Esophagus muscularis mucosa (tissue), 4 donors: ENCODE data around the gene CACNA1E. TPM values are rescaled to one million over a fixed set of nuclear protein-coding genes. Genes with fewer than 3 reads are reported as not detected.

Source experiments
- DNase-seq: peaks from one replicate; pipeline ENCODE4 v3.0.0-alpha.2; 2017; ENCODE audit errors: extremely low spot score
- H3K27ac ChIP-seq, 4 donors: fragments of 200-600 bp; sonication (generic); replicated peaks in 1 of 4; 1 replicate in 3 of 4; 2 replicates in 1 of 4; pipeline ENCODE4 v1.5.1; 2016 to 2019; ENCODE audit warnings: mild to moderate bottlenecking in 1 of 4
- H3K27me3 ChIP-seq, 4 donors: fragments of 200-600 bp; sonication (generic); one replicate each; pipeline versions ENCODE4 v1.5.1 to v1.6.0; 2016 to 2019
- H3K36me3 ChIP-seq, 4 donors: fragments of 200-600 bp; sonication (generic); one replicate each; pipeline ENCODE4 v1.5.1; 2016 to 2019
- H3K4me1 ChIP-seq, 4 donors: fragments of 200-600 bp; sonication (generic); one replicate each; pipeline ENCODE4 v1.5.1; 2016 to 2019
- H3K4me3 ChIP-seq, 4 donors: fragments of 200-600 bp; sonication (generic); 1 replicate in 2 of 4; 2 replicates in 2 of 4; pipeline ENCODE4 v1.5.1; 2016 to 2019; ENCODE audit warnings: mild to moderate bottlenecking in 4 of 4, moderate library complexity in 1 of 4
- H3K9me3 ChIP-seq, 4 donors: fragments of 200-600 bp; sonication (generic); 1 replicate in 3 of 4; 2 replicates in 1 of 4; pipeline ENCODE4 v1.5.1; 2016 to 2019
- EP300 ChIP-seq: sonication (generic); formaldehyde crosslinking; IDR thresholded peaks from one replicate; pipeline ENCODE4 v1.6.1; 2017; ENCODE audit warnings: antibody characterized with exemption
- POLR2A ChIP-seq: fragments of 450-650 bp; IDR thresholded peaks from one replicate; pipeline ENCODE4 v1.6.1; 2017; ENCODE audit warnings: antibody characterized with exemption, moderate library complexity, mild to moderate bottlenecking, low read depth
- POLR2AphosphoS5 ChIP-seq, 2 donors: sonication (generic); formaldehyde crosslinking; IDR thresholded peaks; one replicate each; pipeline ENCODE4 v1.6.1; 2017; ENCODE audit warnings: antibody characterized with exemption in 2 of 2
- WGBS: methylation state at CpG from one replicate; pipeline ENCODE4 v1.1.5; 2018; 5-methylcytosine and 5-hydroxymethylcytosine counted together
- intact Hi-C: fragments of 100-400 bp; cut with DNase I; formaldehyde crosslinking; loops from one replicate; pipeline ENCODE4 v1.15.1; 2023
- total RNA-seq, 4 donors: library from RNA; depleted of rRNA; stranded (reverse); fragments of >200 nt; gene quantifications; one replicate each; pipeline versions ENCODE4 v1.1.0 to v1.2.1, GENCODE V29; 2016
- TF ChIP-seq, protein P1 (sequence below), 3 experiments: fragments of 200-600 bp in 2 of 3; fragments of 450-650 bp in 1 of 3; sonication (generic) in 2 of 3; IDR thresholded peaks; one replicate each; pipeline ENCODE4 v1.5.1; 2017 to 2019; ENCODE audit warnings: antibody characterized with exemption in 3 of 3, mild to moderate bottlenecking in 2 of 3, moderate library complexity in 1 of 3

Gene CACNA1E
- total RNA-seq, 4 donors from 2014 or later, result under 0.01 to 0.66 (median 0.25) TPM

DNA sequence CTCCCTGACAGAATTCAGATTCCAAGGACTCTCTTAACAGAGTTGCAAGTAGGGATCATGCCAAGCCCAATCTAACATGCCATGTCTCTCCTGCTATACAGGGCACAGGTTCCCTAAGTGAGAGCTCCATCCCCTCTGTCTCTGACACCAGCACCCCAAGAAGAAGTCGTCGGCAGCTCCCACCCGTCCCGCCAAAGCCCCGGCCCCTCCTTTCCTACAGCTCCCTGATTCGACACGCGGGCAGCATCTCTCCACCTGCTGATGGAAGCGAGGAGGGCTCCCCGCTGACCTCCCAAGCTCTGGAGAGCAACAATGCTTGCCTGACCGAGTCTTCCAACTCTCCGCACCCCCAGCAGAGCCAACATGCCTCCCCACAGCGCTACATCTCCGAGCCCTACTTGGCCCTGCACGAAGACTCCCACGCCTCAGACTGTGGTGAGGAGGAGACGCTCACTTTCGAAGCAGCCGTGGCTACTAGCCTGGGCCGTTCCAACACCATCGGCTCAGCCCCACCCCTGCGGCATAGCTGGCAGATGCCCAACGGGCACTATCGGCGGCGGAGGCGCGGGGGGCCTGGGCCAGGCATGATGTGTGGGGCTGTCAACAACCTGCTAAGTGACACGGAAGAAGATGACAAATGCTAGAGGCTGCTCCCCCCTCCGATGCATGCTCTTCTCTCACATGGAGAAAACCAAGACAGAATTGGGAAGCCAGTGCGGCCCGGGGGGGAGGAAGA, 315.0 kb downstream of the CACNA1E start:
- WGBS, result 87% methylated on average over 31 of the region's 32 CpGs
- TF ChIP-seq EP300, result no peak
- no peak for TF ChIP-seq POLR2AphosphoS5 (IDR thresholded peaks at IDR 0.05)
- TF ChIP-seq POLR2A, result no peak
- TF ChIP-seq, protein P1, sequence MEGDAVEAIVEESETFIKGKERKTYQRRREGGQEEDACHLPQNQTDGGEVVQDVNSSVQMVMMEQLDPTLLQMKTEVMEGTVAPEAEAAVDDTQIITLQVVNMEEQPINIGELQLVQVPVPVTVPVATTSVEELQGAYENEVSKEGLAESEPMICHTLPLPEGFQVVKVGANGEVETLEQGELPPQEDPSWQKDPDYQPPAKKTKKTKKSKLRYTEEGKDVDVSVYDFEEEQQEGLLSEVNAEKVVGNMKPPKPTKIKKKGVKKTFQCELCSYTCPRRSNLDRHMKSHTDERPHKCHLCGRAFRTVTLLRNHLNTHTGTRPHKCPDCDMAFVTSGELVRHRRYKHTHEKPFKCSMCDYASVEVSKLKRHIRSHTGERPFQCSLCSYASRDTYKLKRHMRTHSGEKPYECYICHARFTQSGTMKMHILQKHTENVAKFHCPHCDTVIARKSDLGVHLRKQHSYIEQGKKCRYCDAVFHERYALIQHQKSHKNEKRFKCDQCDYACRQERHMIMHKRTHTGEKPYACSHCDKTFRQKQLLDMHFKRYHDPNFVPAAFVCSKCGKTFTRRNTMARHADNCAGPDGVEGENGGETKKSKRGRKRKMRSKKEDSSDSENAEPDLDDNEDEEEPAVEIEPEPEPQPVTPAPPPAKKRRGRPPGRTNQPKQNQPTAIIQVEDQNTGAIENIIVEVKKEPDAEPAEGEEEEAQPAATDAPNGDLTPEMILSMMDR (IDR thresholded peaks at IDR 0.05), result no peak
- intact Hi-C loops, result no loop called here
- Histone ChIP-seq H3K4me3 (no peak overlapping the region), H3K4me1 (no peaks in the 10 kb centered on the region), H3K27me3 (no peaks in the 10 kb centered on the region), H3K27ac (no peak overlapping the region), H3K9me3 (no peaks in the 10 kb centered on the region), H3K36me3 (no peaks in the 10 kb centered on the region)
- DNase-seq, result no peak

DNA sequence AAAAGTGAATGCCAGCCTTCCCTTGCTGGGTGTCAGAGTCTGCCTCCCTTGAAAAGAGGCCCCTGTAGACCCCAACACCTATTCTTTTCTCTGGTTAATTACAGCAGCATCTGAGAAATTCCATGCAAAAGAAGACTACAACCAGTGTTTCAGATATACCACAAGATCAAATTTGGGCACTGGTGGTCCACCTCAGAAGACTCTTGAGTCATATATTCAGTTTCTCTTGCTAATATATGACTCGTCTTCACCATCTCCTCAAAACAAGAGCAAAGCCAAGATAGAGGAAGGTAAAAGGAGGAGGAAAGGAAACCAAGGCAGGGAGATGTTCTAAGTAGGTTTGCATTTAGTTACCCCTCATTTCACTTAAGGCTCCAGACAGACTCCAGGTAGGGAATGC, 318.3 kb downstream of the CACNA1E start:
- 53% methylated on average over 1 of the region's 1 CpG for WGBS
- no peaks in the 10 kb centered on the region for H3K27me3 ChIP-seq
- no peak overlapping the region for H3K4me3 ChIP-seq
- intact Hi-C loops, result no loop called here
- no peak for TF ChIP-seq EP300
- TF ChIP-seq, protein P1 (IDR thresholded peaks at IDR 0.05), result no peak
- TF ChIP-seq POLR2AphosphoS5 (IDR thresholded peaks at IDR 0.05), result no peak
- no peak for TF ChIP-seq POLR2A
- DNase-seq, result peak; percentile 62
- no peaks in the 10 kb centered on the region for H3K4me1 ChIP-seq
- no peaks in the 10 kb centered on the region for H3K9me3 ChIP-seq
- H3K36me3 ChIP-seq, result no peaks in the 10 kb centered on the region
- no peak overlapping the region for H3K27ac ChIP-seq

DNA sequence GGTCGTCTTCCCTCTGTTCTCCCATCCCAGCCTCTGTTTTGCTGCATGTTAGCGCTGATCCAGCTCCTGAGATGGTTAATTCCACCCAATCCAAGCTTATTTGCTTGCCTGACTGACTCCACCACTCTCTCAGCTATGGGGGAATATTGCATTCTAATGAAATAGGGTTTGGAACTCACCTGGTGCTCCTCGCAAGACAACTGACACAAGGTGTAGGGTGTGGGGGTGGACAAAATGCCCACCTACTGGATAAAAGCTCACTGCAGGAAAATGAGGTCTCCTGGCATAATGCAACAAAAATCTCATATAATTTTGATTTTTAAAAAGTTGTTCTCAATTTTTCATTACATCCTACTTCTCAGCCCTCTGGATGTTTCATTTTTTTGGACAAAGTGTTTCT, 319.1 kb downstream of the CACNA1E start:
- DNase-seq, result peak; percentile 68
- WGBS, result 88% methylated on average over 3 of the region's 3 CpGs
- intact Hi-C loops, result no loop called here
- Histone ChIP-seq H3K9me3 (no peaks in the 10 kb centered on the region), H3K27ac (no peak overlapping the region), H3K36me3 (no peaks in the 10 kb centered on the region), H3K27me3 (no peaks in the 10 kb centered on the region), H3K4me1 (no peaks in the 10 kb centered on the region), H3K4me3 (no peak overlapping the region)
- TF ChIP-seq, protein P1 (IDR thresholded peaks at IDR 0.05), result no peak
- TF ChIP-seq POLR2A (no peak), EP300 (no peak), POLR2AphosphoS5 (IDR thresholded peaks at IDR 0.05) (no peak)

DNA sequence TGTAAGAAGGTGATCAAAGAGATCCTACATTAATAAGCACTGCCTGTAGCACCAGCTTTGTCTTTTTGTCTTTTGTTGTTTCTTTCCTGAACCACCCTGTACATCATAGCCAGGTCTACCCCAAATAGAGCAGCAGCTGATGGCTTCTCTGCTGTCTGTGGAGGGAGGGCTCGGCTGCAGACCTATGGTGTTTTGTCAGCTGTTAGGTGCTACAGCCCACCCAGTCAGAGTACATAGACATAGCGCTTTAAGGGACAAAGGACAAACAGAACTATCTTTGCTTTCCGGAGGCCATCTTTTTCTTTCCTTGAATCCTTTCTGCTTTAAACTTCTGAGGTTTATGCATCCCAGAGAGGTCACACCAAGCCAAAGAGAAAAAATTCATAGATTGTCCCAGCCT, 320.1 kb downstream of the CACNA1E start:
- Histone ChIP-seq H3K27ac (no peak overlapping the region), H3K36me3 (no peaks in the 10 kb centered on the region), H3K4me3 (no peak overlapping the region), H3K4me1 (no peaks in the 10 kb centered on the region), H3K9me3 (no peaks in the 10 kb centered on the region), H3K27me3 (no peaks in the 10 kb centered on the region)
- TF ChIP-seq POLR2A (no peak), EP300 (no peak), POLR2AphosphoS5 (IDR thresholded peaks at IDR 0.05) (no peak)
- TF ChIP-seq, protein P1 (IDR thresholded peaks at IDR 0.05), result no peak
- intact Hi-C loops, result no loop called here
- DNase-seq, result peak; percentile 42
- 73% methylated on average over 3 of the region's 3 CpGs for WGBS

DNA sequence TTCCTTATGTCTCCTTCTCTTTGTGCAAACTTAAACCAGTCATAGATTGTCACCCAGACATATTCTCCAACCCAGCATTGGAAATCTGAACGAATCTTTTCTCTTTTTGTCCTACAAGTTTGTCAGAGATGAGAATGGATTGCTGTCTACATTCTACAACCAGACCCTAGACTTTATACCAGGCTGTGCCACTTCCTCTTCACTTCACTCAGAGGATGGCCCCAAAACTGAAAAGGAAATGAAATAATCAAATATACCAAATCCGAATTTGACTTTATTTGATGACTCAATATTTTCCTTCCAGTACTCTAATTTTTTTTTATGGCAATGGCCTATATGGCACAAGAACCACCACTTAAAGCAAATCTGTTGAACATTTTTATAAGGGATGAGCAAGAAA, 321.7 kb downstream of the CACNA1E start:
- Histone ChIP-seq H3K27me3 (no peaks in the 10 kb centered on the region), H3K9me3 (no peaks in the 10 kb centered on the region), H3K4me3 (no peak overlapping the region), H3K4me1 (no peaks in the 10 kb centered on the region), H3K27ac (no peak overlapping the region), H3K36me3 (no peaks in the 10 kb centered on the region)
- no peak for DNase-seq
- intact Hi-C loops, result no loop called here
- no peak for TF ChIP-seq POLR2A
- TF ChIP-seq POLR2AphosphoS5 (IDR thresholded peaks at IDR 0.05), result no peak
- TF ChIP-seq EP300, result no peak
- TF ChIP-seq, protein P1 (IDR thresholded peaks at IDR 0.05), result no peak
- 78% methylated on average over 2 of the region's 2 CpGs for WGBS
